HUES64 (cell line): Measurements from ENCODE around the gene USP49.
"Not testable (repeated sequence)": the region's sequence is repeated elsewhere in the genome, so short reads cannot be mapped to it uniquely, and the experiment has no call there.

ENCODE experiments used
- H3K27ac ChIP-seq: 2 replicates; pipeline ENCODE4 v1.7.0; 2013; ENCODE audit warnings: low read depth, low read length, inconsistent platforms
- H3K27me3 ChIP-seq: 2 replicates; pipeline ENCODE4 v1.6.1; 2013; ENCODE audit warnings: mild to moderate bottlenecking, low read length; ENCODE audit not compliant: insufficient read depth
- H3K36me3 ChIP-seq: 2 replicates; pipeline ENCODE4 v1.6.1; 2013; ENCODE audit warnings: mild to moderate bottlenecking, low read length; ENCODE audit not compliant: insufficient read depth
- H3K4me1 ChIP-seq: 2 replicates; pipeline ENCODE4 v1.6.1; 2013; ENCODE audit warnings: mild to moderate bottlenecking, low read length, moderate library complexity; ENCODE audit not compliant: insufficient read depth
- H3K4me3 ChIP-seq: 2 replicates; pipeline ENCODE4 v1.5.1; 2013; ENCODE audit warnings: mild to moderate bottlenecking, low read length, moderate library complexity
- H3K9ac ChIP-seq: 2 replicates; pipeline ENCODE4 v1.6.1; 2013; ENCODE audit warnings: mild to moderate bottlenecking, low read depth, low read length
- H3K9me3 ChIP-seq: 2 replicates; pipeline ENCODE4 v1.6.1; 2013; ENCODE audit warnings: low read depth, low read length; ENCODE audit not compliant: insufficient read depth
- WGBS: fragments of 150-250, 120-280 bp; methylation state at CpG from one replicate; pipeline ENCODE4 v1.1.7; 2013; ENCODE audit warnings: missing lambda C conversion rate; 5-methylcytosine and 5-hydroxymethylcytosine counted together

The USP49 gene

DNA sequence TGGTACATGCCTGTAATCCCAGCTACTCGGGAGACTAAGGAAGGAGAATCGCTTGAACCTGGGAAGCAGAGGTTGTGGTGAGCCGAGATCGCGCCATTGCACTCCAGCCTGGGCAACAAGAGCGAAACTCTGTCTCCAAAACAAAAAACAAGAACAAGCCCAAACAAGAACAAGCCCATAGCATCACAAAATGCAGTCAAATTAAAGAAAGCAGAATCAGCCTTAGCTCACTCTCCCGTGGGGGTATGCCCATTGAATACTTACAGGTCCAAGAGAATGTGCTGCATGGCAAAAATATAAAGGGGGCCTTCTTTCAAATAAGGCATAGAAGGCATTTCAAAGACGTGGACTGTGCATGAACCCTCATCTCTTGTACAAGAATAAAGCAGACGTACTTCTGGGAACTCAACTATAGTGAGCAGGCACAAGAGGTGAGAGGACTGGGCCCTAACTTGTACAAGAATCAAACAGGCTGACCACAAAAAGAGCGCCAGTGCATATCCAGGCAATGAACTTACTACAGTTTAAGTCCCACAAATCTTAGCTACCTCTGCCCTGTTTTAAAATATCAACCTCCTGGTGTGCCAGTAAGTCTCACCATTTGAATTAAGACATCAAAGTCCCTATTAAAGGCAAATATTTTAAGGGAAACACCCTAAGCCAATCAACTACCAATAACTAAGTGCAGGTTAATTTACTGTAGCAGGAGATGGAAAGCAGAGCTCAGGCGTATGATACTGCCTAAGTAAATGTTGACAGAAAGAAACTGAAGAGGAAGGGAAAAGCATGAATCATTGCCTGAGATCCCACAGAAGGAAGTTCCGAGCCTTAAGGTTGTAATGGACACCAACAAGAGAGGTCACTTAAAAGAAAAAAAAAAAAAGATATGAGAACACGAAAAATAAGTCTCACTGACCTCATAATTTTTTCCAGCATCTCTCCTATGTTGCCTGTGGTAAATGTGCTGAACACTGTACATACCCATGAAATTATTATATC is 70.3 kb downstream of the USP49 start:
- Histone ChIP-seq H3K4me1 (no peaks in the 10 kb centered on the region), H3K9ac (no peak overlapping the region), H3K27me3 (no peaks in the 10 kb centered on the region), H3K36me3 (no peaks in the 10 kb centered on the region), H3K9me3 (no peaks in the 10 kb centered on the region), H3K27ac (no peak overlapping the region), H3K4me3 (no peak overlapping the region)
- 90% methylated on average over 12 of the region's 13 CpGs for WGBS

DNA sequence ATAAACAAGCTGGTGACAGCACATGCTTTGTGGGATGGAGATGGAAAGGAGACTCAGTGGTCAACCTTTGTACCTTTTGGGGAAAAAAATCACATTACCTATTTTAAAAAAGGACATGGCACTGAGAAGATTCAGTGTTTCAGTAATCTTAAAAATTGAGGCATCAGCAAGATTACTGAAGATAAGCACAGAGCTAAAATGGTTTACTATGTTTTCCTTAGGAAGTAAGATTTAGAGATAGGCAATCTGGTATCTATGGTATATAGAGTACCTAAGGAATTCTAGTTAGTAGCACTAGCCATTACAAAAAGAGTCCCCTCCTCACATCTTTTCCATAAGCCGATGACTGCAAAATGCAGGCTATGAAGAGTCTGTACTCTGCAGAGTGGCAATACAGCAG is 72.0 kb downstream of the USP49 start:
- Histone ChIP-seq H3K9ac (no peak overlapping the region), H3K9me3 (no peaks in the 10 kb centered on the region), H3K27ac (no peak overlapping the region), H3K4me1 (peaks cover 4% of the 10 kb centered on the region; the same call in 1 of the 2 replicates), H3K36me3 (no peaks in the 10 kb centered on the region), H3K4me3 (no peak overlapping the region), H3K27me3 (no peaks in the 10 kb centered on the region)
- whole genome bisulfite sequencing: 98% methylated on average over 1 of the region's 1 CpG

DNA sequence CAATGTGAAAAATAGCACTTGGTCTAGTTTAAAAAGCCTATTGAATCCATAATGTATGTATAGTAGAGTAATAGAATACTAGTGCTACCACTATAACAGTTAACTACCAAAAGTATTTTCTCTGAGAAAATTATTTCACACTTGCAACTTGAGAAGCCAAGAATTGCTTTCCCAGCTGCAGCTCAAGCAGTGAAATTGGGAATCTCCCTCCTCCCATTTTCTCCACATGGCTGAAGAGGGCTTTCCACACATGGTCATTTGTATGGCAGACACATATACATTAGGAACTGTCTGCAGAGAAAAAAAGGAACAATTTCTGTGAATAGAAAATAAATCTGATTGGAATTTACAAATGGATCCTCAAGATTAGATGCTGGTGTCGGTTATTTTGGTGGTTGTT is 73.2 kb downstream of the USP49 start:
- Histone ChIP-seq H3K4me1 (peaks cover 4% of the 10 kb centered on the region; the same call in 1 of the 2 replicates), H3K27me3 (no peaks in the 10 kb centered on the region), H3K9me3 (no peaks in the 10 kb centered on the region), H3K36me3 (no peaks in the 10 kb centered on the region), H3K9ac (no peak overlapping the region), H3K4me3 (no peak overlapping the region), H3K27ac (no peak overlapping the region)
- WGBS: 97% methylated on average over 1 of the region's 1 CpG

DNA sequence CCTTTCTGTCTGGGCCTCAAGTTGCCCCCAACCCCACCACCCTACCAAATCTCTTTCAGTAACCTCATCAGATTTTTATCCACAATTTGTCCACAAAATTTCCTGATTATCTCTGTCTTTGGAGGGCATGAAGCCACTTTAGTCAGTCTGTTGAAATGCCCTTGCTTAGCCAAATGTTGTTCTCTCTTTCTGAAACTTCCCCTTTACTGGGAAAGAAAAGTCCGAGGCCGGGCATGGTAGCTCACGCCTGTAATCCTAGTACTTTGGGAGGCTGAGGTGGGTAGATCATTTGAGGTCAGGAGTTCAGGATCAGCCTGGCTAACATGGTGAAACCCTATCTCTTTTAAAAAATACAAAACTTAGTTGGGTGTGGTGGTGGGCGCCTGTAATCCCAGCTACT is 73.9 kb downstream of the USP49 start:
- no peak overlapping the region for H3K27ac ChIP-seq
- H3K36me3 ChIP-seq: no peaks in the 10 kb centered on the region
- H3K9me3 ChIP-seq: no peaks in the 10 kb centered on the region
- no peak overlapping the region for H3K4me3 ChIP-seq
- H3K9ac ChIP-seq: no peak overlapping the region
- whole genome bisulfite sequencing: 85% methylated on average over 4 of the region's 4 CpGs
- no peaks in the 10 kb centered on the region for H3K27me3 ChIP-seq
- peaks cover 4% of the 10 kb centered on the region; the same call in 1 of the 2 replicates for H3K4me1 ChIP-seq

DNA sequence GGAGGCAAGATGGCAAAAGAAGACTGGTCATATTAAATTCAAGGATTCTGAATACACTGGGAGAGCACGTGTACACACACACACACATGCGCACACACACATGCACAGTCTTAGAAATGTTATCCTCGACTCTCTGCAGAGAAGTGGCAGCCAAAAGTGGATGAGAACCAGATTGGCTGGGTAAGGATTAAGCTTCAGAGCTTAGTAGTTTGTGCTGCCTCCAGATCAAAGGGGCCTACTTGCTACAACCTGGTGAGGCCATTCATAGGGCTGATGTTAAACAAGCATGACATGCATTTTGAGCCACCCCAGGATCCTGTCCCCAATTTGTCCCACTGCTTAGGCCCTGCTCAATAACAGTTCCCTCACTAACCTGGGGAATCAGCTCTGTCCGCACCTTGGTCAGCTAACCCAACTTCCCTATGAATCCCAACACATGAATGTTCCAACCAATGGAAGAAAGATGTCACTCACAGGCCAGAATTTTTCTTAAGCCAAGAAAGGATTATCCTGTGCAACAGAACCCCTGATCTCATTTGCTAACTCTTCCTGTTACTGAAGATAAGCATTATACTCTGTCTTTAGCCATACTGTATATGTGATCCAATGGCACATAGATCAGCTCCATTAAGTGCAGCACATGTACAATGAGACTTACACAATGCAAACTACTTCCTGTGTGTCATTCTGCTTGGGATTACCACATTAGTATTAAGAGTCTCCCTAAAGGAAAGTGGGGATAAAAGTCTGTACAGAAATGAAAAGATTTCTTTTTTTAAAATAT is 76.7 kb downstream of the USP49 start:
- H3K9me3 ChIP-seq: no peaks in the 10 kb centered on the region
- no peak overlapping the region for H3K4me3 ChIP-seq
- no peaks in the 10 kb centered on the region for H3K36me3 ChIP-seq
- no peak overlapping the region for H3K27ac ChIP-seq
- peaks cover 4% of the 10 kb centered on the region; the same call in 1 of the 2 replicates for H3K4me1 ChIP-seq
- H3K9ac ChIP-seq: no peak overlapping the region
- WGBS: 95% methylated on average over 4 of the region's 4 CpGs
- no peaks in the 10 kb centered on the region for H3K27me3 ChIP-seq

DNA sequence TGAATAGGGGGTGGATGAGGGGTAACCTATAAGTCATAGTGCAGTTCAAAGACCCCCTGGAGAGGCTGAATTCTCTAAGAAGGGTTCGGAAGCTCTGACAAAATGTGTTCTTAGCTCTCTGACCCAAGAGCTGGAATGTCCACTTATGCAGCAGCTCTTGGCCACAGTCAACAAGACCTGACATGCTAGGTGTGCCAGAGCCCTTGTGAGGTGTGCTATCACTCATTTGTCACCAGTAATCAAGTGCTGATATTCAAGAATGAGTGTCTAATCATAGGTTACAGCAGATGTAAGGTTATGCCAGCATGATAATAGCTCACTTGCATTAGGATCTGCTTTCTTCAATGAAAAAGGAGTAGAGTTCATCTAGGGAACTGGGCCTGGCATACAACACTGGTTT is 79.6 kb downstream of the USP49 start:
- no peaks in the 10 kb centered on the region for H3K9me3 ChIP-seq
- 81% methylated on average over 1 of the region's 1 CpG for WGBS
- H3K27ac ChIP-seq: no peak overlapping the region
- no peak overlapping the region for H3K4me3 ChIP-seq
- no peaks in the 10 kb centered on the region for H3K27me3 ChIP-seq
- H3K4me1 ChIP-seq: peaks cover 4% of the 10 kb centered on the region; the same call in 1 of the 2 replicates
- no peaks in the 10 kb centered on the region for H3K36me3 ChIP-seq
- H3K9ac ChIP-seq: no peak overlapping the region

DNA sequence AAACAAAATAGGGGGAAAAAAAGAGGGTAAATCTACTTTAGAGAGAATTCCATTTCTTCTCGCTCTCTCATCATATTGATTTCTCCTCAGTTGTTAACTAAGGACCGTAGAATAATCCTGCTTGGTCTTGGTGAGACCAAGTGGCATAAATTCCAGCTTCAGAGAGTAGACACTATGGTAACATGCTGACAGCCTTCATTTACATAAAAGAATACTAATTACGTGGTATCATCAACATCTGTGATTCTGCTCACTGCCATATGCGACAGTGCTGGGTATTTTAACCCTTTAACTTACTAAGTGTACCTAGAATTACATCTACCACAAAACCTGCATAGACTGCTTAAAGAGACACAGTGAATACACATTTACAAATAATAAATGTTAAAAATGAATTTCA is 80.5 kb downstream of the USP49 start:
- Histone ChIP-seq H3K4me1 (peaks cover 4% of the 10 kb centered on the region; the same call in 1 of the 2 replicates), H3K9ac (no peak overlapping the region), H3K4me3 (no peak overlapping the region), H3K36me3 (no peaks in the 10 kb centered on the region), H3K9me3 (no peaks in the 10 kb centered on the region), H3K27ac (no peak overlapping the region), H3K27me3 (no peaks in the 10 kb centered on the region)
- WGBS: 89% methylated on average over 4 of the region's 4 CpGs

DNA sequence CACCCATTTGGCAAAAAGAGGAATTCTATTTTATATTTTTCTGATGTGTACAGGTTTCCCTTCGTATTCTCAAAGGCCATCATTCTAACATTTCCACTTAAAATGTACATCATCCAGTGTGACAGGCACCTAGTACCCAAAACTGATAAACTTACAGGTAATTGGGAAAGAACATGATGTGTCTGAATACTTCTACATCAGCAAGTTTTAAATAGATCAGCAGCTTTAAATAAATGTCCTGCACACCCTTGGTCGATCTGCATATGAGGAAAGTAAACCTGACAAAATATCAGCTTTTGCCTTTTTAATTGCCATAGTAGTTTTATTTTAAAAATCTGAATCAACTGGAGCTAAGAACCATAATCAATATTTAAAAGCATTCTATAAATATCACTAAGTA is 81.2 kb downstream of the USP49 start:
- H3K4me1 ChIP-seq: peaks cover 4% of the 10 kb centered on the region; the same call in 1 of the 2 replicates
- no peaks in the 10 kb centered on the region for H3K36me3 ChIP-seq
- H3K9me3 ChIP-seq: no peaks in the 10 kb centered on the region
- no peak overlapping the region for H3K9ac ChIP-seq
- no peak overlapping the region for H3K4me3 ChIP-seq
- 89% methylated on average over 1 of the region's 2 CpGs for WGBS
- H3K27ac ChIP-seq: no peak overlapping the region
- H3K27me3 ChIP-seq: no peaks in the 10 kb centered on the region

DNA sequence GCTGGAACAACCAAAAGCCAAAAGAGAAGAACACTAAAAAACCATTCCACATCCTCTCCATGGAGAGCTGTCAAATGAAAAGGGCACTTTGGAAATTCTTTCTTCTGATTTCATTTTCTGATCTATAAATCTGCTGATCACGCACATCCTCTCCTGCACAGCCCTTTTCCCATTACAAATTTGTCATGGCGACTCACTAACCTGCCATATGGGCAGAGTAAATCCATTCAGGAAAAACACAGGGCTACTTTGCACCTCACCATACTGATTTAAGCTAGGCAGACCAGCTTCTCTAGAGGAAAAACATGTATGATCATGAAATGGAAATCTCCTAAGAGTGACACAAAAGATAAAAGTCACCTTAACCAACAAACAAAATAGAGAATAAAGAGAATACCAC is 81.7 kb downstream of the USP49 start:
- H3K27ac ChIP-seq: no peak overlapping the region
- H3K4me1 ChIP-seq: peaks cover under 1% of the 10 kb centered on the region; the same call in 1 of the 2 replicates
- H3K36me3 ChIP-seq: no peaks in the 10 kb centered on the region
- H3K9me3 ChIP-seq: no peaks in the 10 kb centered on the region
- H3K27me3 ChIP-seq: no peaks in the 10 kb centered on the region
- WGBS: 91% methylated on average over 2 of the region's 2 CpGs
- H3K4me3 ChIP-seq: no peak overlapping the region
- H3K9ac ChIP-seq: no peak overlapping the region

DNA sequence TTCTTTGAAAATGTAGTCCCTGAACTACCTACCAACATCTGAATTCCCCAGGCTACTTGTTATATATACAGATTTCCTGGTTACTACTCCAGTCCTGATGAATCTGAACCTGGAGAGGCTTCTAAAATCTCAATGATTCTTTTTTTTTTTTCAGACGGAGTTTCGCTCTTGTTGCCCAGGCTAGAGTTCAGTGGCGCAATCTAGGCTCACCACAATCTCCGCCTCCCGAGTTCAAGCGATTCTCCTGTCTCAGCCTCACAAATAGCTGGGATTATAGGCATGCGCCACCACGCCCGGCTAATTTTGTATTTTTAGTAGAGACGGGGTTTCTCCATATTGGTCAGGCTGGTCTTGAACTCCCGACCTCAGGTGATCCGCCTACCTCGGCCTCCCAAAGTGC is 83.2 kb downstream of the USP49 start:
- 95% methylated on average over 13 of the region's 13 CpGs for WGBS
- H3K27me3 ChIP-seq, H3K9ac ChIP-seq, H3K4me1 ChIP-seq, H3K4me3 ChIP-seq, H3K9me3 ChIP-seq, H3K27ac ChIP-seq, H3K36me3 ChIP-seq: not testable (repeated sequence)

DNA sequence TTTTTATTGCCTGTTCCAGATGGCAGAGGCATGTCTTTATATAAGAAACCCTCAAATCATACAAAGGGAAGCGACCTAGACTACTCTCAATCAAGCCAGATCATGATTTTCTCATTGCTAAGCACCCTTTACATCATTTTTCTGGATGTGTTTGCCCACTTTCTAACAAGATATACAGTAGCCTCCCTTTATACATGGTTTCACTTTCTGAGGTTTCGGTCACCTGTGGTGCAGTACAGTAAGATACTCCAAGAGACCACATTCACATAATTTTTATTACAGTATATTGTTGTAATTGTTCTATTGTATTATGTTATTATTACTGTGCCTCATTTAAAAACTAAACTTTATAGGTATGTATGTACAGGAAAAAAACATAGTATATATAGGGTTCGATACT is 84.1 kb downstream of the USP49 start:
- Histone ChIP-seq H3K36me3 (0 out of 2 replicates have a peak, but pooled peaks cover 4% of the 10 kb centered on the region), H3K9ac (no peak overlapping the region), H3K4me1 (no peaks in the 10 kb centered on the region), H3K27me3 (no peaks in the 10 kb centered on the region), H3K9me3 (no peaks in the 10 kb centered on the region), H3K4me3 (no peak overlapping the region), H3K27ac (no peak overlapping the region)
- 96% methylated on average over 3 of the region's 3 CpGs for WGBS
